NB4 (cell line): ENCODE data around the gene HBS1L.

Experiments
- CTCF ChIP-seq: IDR thresholded peaks from one replicate; pipeline ENCODE4 v1.5.1; 2012; ENCODE audit warnings: low read depth, low read length
- POLR2A ChIP-seq: IDR thresholded peaks from 2 replicates; pipeline ENCODE4 v1.6.1; 2011; ENCODE audit warnings: mild to moderate bottlenecking; ENCODE audit not compliant: insufficient read length; ENCODE audit errors: extremely low read depth
- TF ChIP-seq, protein P1 (sequence below): IDR thresholded peaks from 2 replicates; pipeline ENCODE4 v1.6.1; 2011; ENCODE audit warnings: low read depth, low read length

DNA sequence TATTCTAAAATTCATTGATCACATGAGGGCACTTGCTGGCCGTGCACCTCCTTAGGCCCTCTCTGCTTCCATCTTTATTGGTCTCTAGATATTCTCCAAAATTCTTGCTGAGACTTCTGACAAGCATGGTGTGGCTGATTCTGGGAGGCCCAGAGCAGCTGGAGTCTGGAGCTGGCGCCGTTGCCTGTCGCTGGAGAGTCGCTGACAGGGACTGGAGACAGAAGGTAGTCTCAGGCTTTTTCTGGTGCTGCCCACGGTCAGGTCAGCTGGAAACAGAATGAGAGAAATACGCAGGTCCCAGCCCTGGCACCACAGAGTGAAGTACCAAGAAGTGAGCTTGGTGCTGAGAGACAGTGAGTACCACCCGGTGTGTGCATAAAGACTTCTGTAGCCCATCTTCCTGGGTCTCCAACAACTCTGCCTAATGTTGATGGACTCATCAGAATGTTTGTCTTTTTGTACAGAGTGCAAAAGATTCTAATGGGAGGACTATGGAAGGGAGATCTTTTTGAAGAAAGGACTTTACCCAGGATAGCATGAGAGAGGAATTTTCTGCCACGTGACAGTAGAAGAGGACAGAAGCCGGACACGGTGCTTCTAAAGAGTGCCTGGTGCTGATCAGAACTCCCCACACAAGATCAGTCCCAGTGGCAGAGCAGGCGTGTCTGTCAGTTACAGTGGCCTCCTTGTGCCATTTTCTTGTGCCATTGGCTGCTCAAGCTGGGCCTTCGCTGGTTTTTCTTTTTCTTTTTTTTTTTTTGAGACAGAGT lies 102.9 kb downstream of the HBS1L start:
- no peak for TF ChIP-seq CTCF
- no peak for TF ChIP-seq POLR2A
- TF ChIP-seq, protein P1, sequence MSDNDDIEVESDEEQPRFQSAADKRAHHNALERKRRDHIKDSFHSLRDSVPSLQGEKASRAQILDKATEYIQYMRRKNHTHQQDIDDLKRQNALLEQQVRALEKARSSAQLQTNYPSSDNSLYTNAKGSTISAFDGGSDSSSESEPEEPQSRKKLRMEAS, result no peak
